GM12878 (cell line): Measurements from ENCODE around the gene PRORP. TPM values are rescaled to one million over a fixed set of nuclear protein-coding genes. Genes with fewer than 3 reads are reported as not detected.

ENCODE experiments used
- polyA plus RNA-seq, 11 experiments: library from polyadenylated mRNA; depleted of rRNA in 4 of 11; unstranded in 6 of 11; stranded (reverse) in 5 of 11; fragments of >200 nt; fragmentation: Nextera tagmentation in 4 of 11; fragmentation: Illumina TruSeq in 1 of 11; extraction: Ambion mirVana in 4 of 11; extraction: Trizol in 1 of 11; gene quantifications; 1 replicate in 1 of 11; 2 replicates in 10 of 11; pipeline versions ENCODE4 v1.2.1 to v1.2.3, GENCODE V29; 2011 to 2016; ENCODE audit warnings: inconsistent platforms in 2 of 11, missing spikeins in 2 of 11, low read depth in 1 of 11
- total RNA-seq, 4 experiments: library from RNA; depleted of rRNA in 3 of 4; stranded (reverse); fragments of >200 nt in 3 of 4; fragmentation: Illumina TruSeq in 1 of 4; extraction: Trizol in 1 of 4; gene quantifications; 2 replicates each; pipeline versions ENCODE4 v1.2.1 to v1.2.3, GENCODE V29; 2013 to 2021

PRORP gene
- total and polyA plus RNA-seq, 10 of the 15 experiments (the other 5 are each of a cell fraction or from before 2014, with no cell fraction given) = 38.8 to 61.3 (median 46.7) TPM

Other genes with a start within 250 kb of the PRORP start
- gene BAZ1A, start 247.2 kb upstream of the PRORP start, total RNA-seq (2014; rRNA removed) = 61.6 and 67.1 TPM in 2 replicates
- gene BAZ1A, start 247.2 kb upstream of the PRORP start, total RNA-seq (2014; rRNA removed; fragmentation: Illumina TruSeq; extraction: Trizol) = 89.9 and 96.5 TPM in 2 replicates
- 46.9 and 48.0 TPM in 2 replicates for gene BAZ1A, start 247.2 kb upstream of the PRORP start, total RNA-seq (2021)
- gene BAZ1A, start 247.2 kb upstream of the PRORP start, polyA plus RNA-seq (2011; rRNA removed) = 53.5 and 80.6 TPM in 2 replicates
- gene BAZ1A, start 247.2 kb upstream of the PRORP start, polyA plus RNA-seq (2014; fragmentation: Illumina TruSeq; extraction: Trizol) = 76.7 and 125 TPM in 2 replicates
- 10 to 100 TPM; 38.5 to 39.9 TPM for gene BAZ1A, start 247.2 kb upstream of the PRORP start, polyA plus RNA-seq (2014; fragmentation: Nextera tagmentation; extraction: Ambion mirVana)
- 44.4 and 57.3 TPM in 2 replicates for gene BAZ1A, start 247.2 kb upstream of the PRORP start, polyA plus RNA-seq (2014; rRNA removed)
- gene BAZ1A, start 247.2 kb upstream of the PRORP start, polyA plus RNA-seq (2016; fragmentation: Nextera tagmentation; extraction: Ambion mirVana) = 10 to 100 TPM; 34.3 to 38.8 TPM
- gene SRP54, start 139.6 kb upstream of the PRORP start, total RNA-seq (2014; rRNA removed) = 70.3 and 83.3 TPM in 2 replicates
- 112 and 114 TPM in 2 replicates for gene SRP54, start 139.6 kb upstream of the PRORP start, total RNA-seq (2014; rRNA removed; fragmentation: Illumina TruSeq; extraction: Trizol)
- gene SRP54, start 139.6 kb upstream of the PRORP start, total RNA-seq (2021) = 60.1 and 70.8 TPM in 2 replicates
- gene SRP54, start 139.6 kb upstream of the PRORP start, polyA plus RNA-seq (2011; rRNA removed) = 54.1 and 77.4 TPM in 2 replicates
- 116 and 134 TPM in 2 replicates for gene SRP54, start 139.6 kb upstream of the PRORP start, polyA plus RNA-seq (2014; fragmentation: Illumina TruSeq; extraction: Trizol)
- gene SRP54, start 139.6 kb upstream of the PRORP start, polyA plus RNA-seq (2014; fragmentation: Nextera tagmentation; extraction: Ambion mirVana) = 10 to 100 TPM; 71.3 to 73.3 TPM
- gene SRP54, start 139.6 kb upstream of the PRORP start, polyA plus RNA-seq (2014; rRNA removed) = 66.7 and 70.0 TPM in 2 replicates
- 100 to 1,000 TPM; 123 to 130 TPM for gene SRP54, start 139.6 kb upstream of the PRORP start, polyA plus RNA-seq (2016; fragmentation: Nextera tagmentation; extraction: Ambion mirVana)
- 17.1 and 21.4 TPM in 2 replicates for gene FAM177A1, start 76.3 kb upstream of the PRORP start, total RNA-seq (2014; rRNA removed)
- gene FAM177A1, start 76.3 kb upstream of the PRORP start, total RNA-seq (2014; rRNA removed; fragmentation: Illumina TruSeq; extraction: Trizol) = 19.5 and 20.0 TPM in 2 replicates
- gene FAM177A1, start 76.3 kb upstream of the PRORP start, total RNA-seq (2021) = 21.4 TPM in 2 replicates
- gene FAM177A1, start 76.3 kb upstream of the PRORP start, polyA plus RNA-seq (2011; rRNA removed) = 27.5 and 28.0 TPM in 2 replicates
- 18.8 and 28.5 TPM in 2 replicates for gene FAM177A1, start 76.3 kb upstream of the PRORP start, polyA plus RNA-seq (2014; fragmentation: Illumina TruSeq; extraction: Trizol)
- gene FAM177A1, start 76.3 kb upstream of the PRORP start, polyA plus RNA-seq (2014; fragmentation: Nextera tagmentation; extraction: Ambion mirVana) = 10 to 100 TPM in 1 of 2 experiments, 1 to 10 TPM in 1; 5.3 to 11.0 TPM
- gene FAM177A1, start 76.3 kb upstream of the PRORP start, polyA plus RNA-seq (2014; rRNA removed) = 19.0 and 21.8 TPM in 2 replicates
- gene FAM177A1, start 76.3 kb upstream of the PRORP start, polyA plus RNA-seq (2016; fragmentation: Nextera tagmentation; extraction: Ambion mirVana) = 10 to 100 TPM; 36.3 to 38.6 TPM
- 36.2 and 44.6 TPM in 2 replicates for gene PPP2R3C, start 562 bp upstream of the PRORP start, total RNA-seq (2014; rRNA removed)
- gene PPP2R3C, start 562 bp upstream of the PRORP start, total RNA-seq (2014; rRNA removed; fragmentation: Illumina TruSeq; extraction: Trizol) = 49.2 and 49.5 TPM in 2 replicates
- 29.9 and 35.8 TPM in 2 replicates for gene PPP2R3C, start 562 bp upstream of the PRORP start, total RNA-seq (2021)
- gene PPP2R3C, start 562 bp upstream of the PRORP start, polyA plus RNA-seq (2011; rRNA removed) = 41.8 and 59.9 TPM in 2 replicates
- 38.3 and 42.1 TPM in 2 replicates for gene PPP2R3C, start 562 bp upstream of the PRORP start, polyA plus RNA-seq (2014; fragmentation: Illumina TruSeq; extraction: Trizol)
- 10 to 100 TPM; 77.8 to 80.5 TPM for gene PPP2R3C, start 562 bp upstream of the PRORP start, polyA plus RNA-seq (2014; fragmentation: Nextera tagmentation; extraction: Ambion mirVana)
- gene PPP2R3C, start 562 bp upstream of the PRORP start, polyA plus RNA-seq (2014; rRNA removed) = 24.9 and 27.6 TPM in 2 replicates
- gene PPP2R3C, start 562 bp upstream of the PRORP start, polyA plus RNA-seq (2016; fragmentation: Nextera tagmentation; extraction: Ambion mirVana) = 10 to 100 TPM; 44.1 to 46.3 TPM
- 267 and 276 TPM in 2 replicates for gene PSMA6, start 169.8 kb downstream of the PRORP start, total RNA-seq (2014; rRNA removed)
- gene PSMA6, start 169.8 kb downstream of the PRORP start, total RNA-seq (2014; rRNA removed; fragmentation: Illumina TruSeq; extraction: Trizol) = 349 and 352 TPM in 2 replicates
- 347 and 354 TPM in 2 replicates for gene PSMA6, start 169.8 kb downstream of the PRORP start, total RNA-seq (2021)
- gene PSMA6, start 169.8 kb downstream of the PRORP start, polyA plus RNA-seq (2011; rRNA removed) = 393 and 528 TPM in 2 replicates
- 411 and 494 TPM in 2 replicates for gene PSMA6, start 169.8 kb downstream of the PRORP start, polyA plus RNA-seq (2014; fragmentation: Illumina TruSeq; extraction: Trizol)
- gene PSMA6, start 169.8 kb downstream of the PRORP start, polyA plus RNA-seq (2014; fragmentation: Nextera tagmentation; extraction: Ambion mirVana) = 1,000 to 10,000 TPM; 1,136 to 1,363 TPM
- gene PSMA6, start 169.8 kb downstream of the PRORP start, polyA plus RNA-seq (2014; rRNA removed) = 284 and 356 TPM in 2 replicates
- 100 to 1,000 TPM; 712 to 730 TPM for gene PSMA6, start 169.8 kb downstream of the PRORP start, polyA plus RNA-seq (2016; fragmentation: Nextera tagmentation; extraction: Ambion mirVana)